GM23338 (cell line): Measurements from ENCODE around the gene TBX19. TPM values are rescaled to one million over a fixed set of nuclear protein-coding genes. Genes with fewer than 3 reads are reported as not detected.

ENCODE experiments used
- ATAC-seq: fragments of 200-7000 bp; cut with Tn5 transposase; 3 replicates; pipeline ENCODE4 v1.9.1; 2020
- DNase-seq: peaks from one replicate; pipeline ENCODE4 v3.0.0-alpha.2; 2015; ENCODE audit warnings: low spot score
- H2AFZ ChIP-seq: fragments of 200-600 bp; sonication (generic); 2 replicates; pipeline ENCODE4 v1.8.0; 2016; ENCODE audit warnings: antibody characterized with exemption, mild to moderate bottlenecking, moderate library complexity
- H3F3A ChIP-seq: fragments of 200-600 bp; sonication (generic); replicated peaks from 2 replicates; pipeline ENCODE4 v1.8.0; 2017; ENCODE audit warnings: antibody characterized with exemption, mixed run types, low read depth
- H3K27ac ChIP-seq: fragments of 200-600 bp; sonication (generic); 2 replicates; pipeline ENCODE4 v1.6.1; 2016; ENCODE audit warnings: low read depth
- H3K27me3 ChIP-seq: fragments of 200-600 bp; sonication (generic); 2 replicates; pipeline ENCODE4 v1.8.0; 2016; ENCODE audit warnings: mild to moderate bottlenecking, mixed run types, moderate library complexity; ENCODE audit not compliant: insufficient read depth
- H3K36me3 ChIP-seq: fragments of 200-600 bp; sonication (generic); 2 replicates; pipeline ENCODE4 v1.8.0; 2016; ENCODE audit warnings: mild to moderate bottlenecking; ENCODE audit not compliant: insufficient read depth
- H3K4me1 ChIP-seq: fragments of 200-600 bp; sonication (generic); 2 replicates; pipeline ENCODE4 v1.8.0; 2016; ENCODE audit warnings: mild to moderate bottlenecking, moderate library complexity; ENCODE audit not compliant: insufficient read depth
- H3K4me2 ChIP-seq: fragments of 200-600 bp; sonication (generic); 2 replicates; pipeline ENCODE4 v1.7.1; 2017; ENCODE audit warnings: mixed run types
- H3K4me3 ChIP-seq: fragments of 200-600 bp; sonication (generic); 2 replicates; pipeline ENCODE4 v1.6.1; 2016; ENCODE audit warnings: mixed run types
- H3K79me2 ChIP-seq: fragments of 200-600 bp; sonication (generic); replicated peaks from 2 replicates; pipeline ENCODE4 v1.8.0; 2017; ENCODE audit warnings: mild to moderate bottlenecking; ENCODE audit not compliant: insufficient read depth
- H3K9me2 ChIP-seq: fragments of 200-600 bp; sonication (generic); 2 replicates; pipeline ENCODE4 v1.8.0; 2017; ENCODE audit not compliant: insufficient read depth
- H4K20me1 ChIP-seq: fragments of 200-600 bp; sonication (generic); replicated peaks from 2 replicates; pipeline ENCODE4 v1.8.0; 2017; ENCODE audit warnings: mild to moderate bottlenecking; ENCODE audit not compliant: insufficient read depth
- H3K27ac Mint-ChIP-seq: 2 replicates; pipeline ENCODE4 v1.8.0; 2020; ENCODE audit warnings: inconsistent platforms, mild to moderate bottlenecking, moderate library complexity, mixed read lengths
- H3K27me3 Mint-ChIP-seq: 3 replicates; pipeline ENCODE4 v1.8.0; 2022; ENCODE audit warnings: low read depth, mild to moderate bottlenecking, moderate library complexity, mixed read lengths, inconsistent platforms; ENCODE audit not compliant: insufficient read depth, poor library complexity
- H3K36me3 Mint-ChIP-seq: 3 replicates; pipeline ENCODE4 v1.8.0; 2021; ENCODE audit warnings: low read depth, mild to moderate bottlenecking, inconsistent platforms, moderate library complexity, mixed read lengths
- H3K4me1 Mint-ChIP-seq: 3 replicates; pipeline ENCODE4 v1.8.0; 2020; ENCODE audit warnings: mild to moderate bottlenecking, inconsistent platforms, mixed read lengths
- H3K4me3 Mint-ChIP-seq: 3 replicates; pipeline ENCODE4 v1.8.0; 2021; ENCODE audit warnings: moderate library complexity, mild to moderate bottlenecking, inconsistent platforms, mixed read lengths
- H3K9me3 Mint-ChIP-seq: 3 replicates; pipeline ENCODE4 v1.8.0; 2020; ENCODE audit warnings: moderate library complexity, mild to moderate bottlenecking, inconsistent platforms, mixed read lengths
- CREB1 ChIP-seq: fragments of 250-450 bp; sonication (Bioruptor Pico); IDR thresholded peaks from 2 replicates; pipeline ENCODE4 v1.5.0; 2020; ENCODE audit warnings: low read depth, mild to moderate bottlenecking, moderate library complexity
- CTCF ChIP-seq, 2 experiments: fragments of 200-600 bp in 1 of 2; sonication (generic) in 1 of 2; conservative IDR thresholded peaks; 2 replicates each; pipeline versions ENCODE4 v1.5.1 to v1.6.1; 2016 to 2017; ENCODE audit warnings: antibody characterized with exemption in 2 of 2, low read depth in 2 of 2, mild to moderate bottlenecking in 2 of 2, moderate library complexity in 1 of 2
- EZH2 ChIP-seq: fragments of 200-600 bp; sonication (generic); IDR thresholded peaks from one replicate; pipeline ENCODE4 v1.8.0; 2017; ENCODE audit warnings: antibody characterized with exemption, mild to moderate bottlenecking, low read depth; ENCODE audit not compliant: unreplicated experiment
- EZH2phosphoT487 ChIP-seq: fragments of 200-600 bp; sonication (generic); IDR thresholded peaks from one replicate; pipeline ENCODE4 v1.8.1; 2018; ENCODE audit warnings: antibody characterized with exemption; ENCODE audit not compliant: unreplicated experiment
- JUNB ChIP-seq: IDR thresholded peaks from one replicate; pipeline ENCODE4 v1.6.1; 2016; ENCODE audit warnings: antibody characterized with exemption; ENCODE audit not compliant: unreplicated experiment
- NANOG ChIP-seq: IDR thresholded peaks from 2 replicates; pipeline ENCODE4 v1.6.1; 2016; ENCODE audit warnings: antibody characterized with exemption, borderline replicate concordance
- POLR2AphosphoS5 ChIP-seq: IDR thresholded peaks from 2 replicates; pipeline ENCODE4 v1.6.1; 2016; ENCODE audit warnings: antibody characterized with exemption, low read depth
- STAT1 ChIP-seq: IDR thresholded peaks from one replicate; pipeline ENCODE4 v1.6.1; 2016; ENCODE audit warnings: antibody characterized with exemption; ENCODE audit not compliant: unreplicated experiment
- ZNF114 ChIP-seq: fragments of 250-450 bp; sonication (Bioruptor Pico); IDR thresholded peaks from 2 replicates; pipeline ENCODE4 v1.5.0; 2020; ENCODE audit warnings: mild to moderate bottlenecking, moderate library complexity
- ZNF331 ChIP-seq: fragments of 250-450 bp; sonication (Bioruptor Pico); IDR thresholded peaks from 2 replicates; pipeline ENCODE4 v1.5.0; 2020; ENCODE audit warnings: low read depth, mild to moderate bottlenecking, moderate library complexity
- polyA plus RNA-seq: library from polyadenylated mRNA; unstranded; fragments of >200 nt; fragmentation: Nextera tagmentation; extraction: Ambion mirVana; gene quantifications from 2 replicates; pipeline ENCODE4 v1.2.1, GENCODE V29; 2016
- total RNA-seq: library from RNA; depleted of rRNA; stranded (reverse); fragments of >200 nt; shearing (Covaris generic); gene quantifications from 2 replicates; pipeline ENCODE4 v1.2.3, GENCODE V29; 2014

The TBX19 gene
- total and polyA plus RNA-seq, 2 experiments from 2014 or later: 0.76 to 1.1 TPM

- Histone ChIP-seq H3K36me3 (no peaks in the 10 kb centered on the region), H3K4me2 (no peak overlapping the region), H3K27me3 (no peaks in the 10 kb centered on the region), H4K20me1 (no peaks in the 10 kb centered on the region), H3K9me2 (no peaks in the 10 kb centered on the region), H3K4me3 (no peak overlapping the region), H3K79me2 (no peaks in the 10 kb centered on the region), H3K4me1 (peaks cover 9% of the 10 kb centered on the region), H2AFZ (0 out of 2 replicates have a peak overlapping the region, but pooled peaks have one; percentile 40), H3F3A (no peaks in the 10 kb centered on the region), H3K27ac (no peak overlapping the region)
- DNase-seq (no peak), ATAC-seq (no peak)
- Mint-ChIP-seq H3K27ac (no peak overlapping the region), H3K9me3 (no peaks in the 10 kb centered on the region; the same call in 1 of the 3 replicates), H3K4me1 (peaks cover 9% of the 10 kb centered on the region; the same call in 2 of the 3 replicates), H3K27me3 (no peaks in the 10 kb centered on the region), H3K4me3 (no peak overlapping the region), H3K36me3 (no peaks in the 10 kb centered on the region)
- no peak for TF ChIP-seq CTCF (conservative IDR thresholded peaks at IDR 0.05; ENCODE audit: low read depth in 2 of 2)
- TF ChIP-seq JUNB: no peak
- no peak for TF ChIP-seq ZNF331
- TF ChIP-seq STAT1: no peak
- no peak for TF ChIP-seq POLR2AphosphoS5
- no peak for TF ChIP-seq NANOG
- no peak for TF ChIP-seq CREB1 (CRISPR knock-in tag)
These were observed 63.8 kb downstream of the TBX19 start for GRCh38 chr1:168344517-168344916.

- Histone ChIP-seq H3K27me3 (no peaks in the 10 kb centered on the region), H3K4me1 (peaks cover 9% of the 10 kb centered on the region), H2AFZ (no peak overlapping the region), H3K4me2 (no peak overlapping the region), H3K27ac (no peak overlapping the region), H3F3A (no peaks in the 10 kb centered on the region), H3K4me3 (no peak overlapping the region), H3K36me3 (no peaks in the 10 kb centered on the region), H4K20me1 (no peaks in the 10 kb centered on the region), H3K9me2 (no peaks in the 10 kb centered on the region), H3K79me2 (no peaks in the 10 kb centered on the region)
- H3K36me3 Mint-ChIP-seq: no peaks in the 10 kb centered on the region
- no peaks in the 10 kb centered on the region; the same call in 1 of the 3 replicates for H3K9me3 Mint-ChIP-seq
- no peak for DNase-seq
- H3K4me3 Mint-ChIP-seq: no peak overlapping the region
- no peaks in the 10 kb centered on the region for H3K27me3 Mint-ChIP-seq
- peaks cover 7% of the 10 kb centered on the region; the same call in 2 of the 3 replicates for H3K4me1 Mint-ChIP-seq
- TF ChIP-seq EZH2phosphoT487 (no peak), CREB1 (CRISPR knock-in tag) (no peak), NANOG (no peak), ZNF114 (CRISPR knock-in tag) (no peak), ZNF331 (no peak), STAT1 (no peak), EZH2 (no peak), JUNB (no peak)
- ATAC-seq: no peak
- no peak overlapping the region for H3K27ac Mint-ChIP-seq
These were observed 65.3 kb downstream of the TBX19 start for GRCh38 chr1:168345939-168346338.
